Measurements from ENCODE around the gene CLTB.
A peak's percentile ranks its signal among the peaks of the same experiment; 100 is the strongest.

DNA sequence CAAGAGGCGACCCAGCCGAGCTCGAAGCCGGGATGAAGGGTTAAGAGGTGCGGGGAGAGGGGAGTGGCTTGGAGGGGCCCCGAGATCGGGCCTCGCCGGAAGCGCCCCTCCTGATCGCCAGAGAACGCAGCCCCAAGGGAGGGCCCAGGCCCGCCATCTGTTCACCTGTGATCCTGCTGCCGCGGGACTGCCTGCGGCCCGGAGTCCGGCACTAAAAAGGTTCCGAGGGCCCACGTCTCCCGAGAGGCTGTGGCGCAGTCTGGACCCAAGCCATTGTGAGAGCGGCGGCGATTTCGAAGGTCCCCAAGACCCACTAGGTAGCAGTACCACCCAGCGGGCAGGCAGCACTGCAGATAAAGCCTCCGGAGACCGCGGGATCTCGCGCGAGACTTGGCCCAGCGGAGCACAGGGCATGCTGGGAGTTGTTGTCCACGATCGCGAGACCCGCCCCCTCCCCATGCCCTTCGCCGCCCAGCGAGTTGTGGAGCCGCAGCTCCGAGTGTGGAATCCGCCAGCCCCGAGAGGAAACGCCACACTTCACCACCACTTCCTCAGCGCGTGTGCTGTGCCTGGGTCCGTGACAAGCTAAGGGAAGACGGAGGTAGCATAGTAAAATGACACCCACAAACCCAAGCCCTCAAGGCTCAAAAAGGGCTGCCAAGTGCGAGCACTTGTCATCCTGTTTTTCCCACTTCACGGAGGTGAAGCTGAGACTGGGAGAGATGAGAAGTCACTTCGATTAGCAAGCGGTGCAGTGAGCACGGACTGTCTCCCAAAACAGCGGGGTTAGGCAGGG, 54.7 kb downstream of the CLTB start, which contains the start of gene KIAA1191:
- TF ChIP-seq, protein P1, sequence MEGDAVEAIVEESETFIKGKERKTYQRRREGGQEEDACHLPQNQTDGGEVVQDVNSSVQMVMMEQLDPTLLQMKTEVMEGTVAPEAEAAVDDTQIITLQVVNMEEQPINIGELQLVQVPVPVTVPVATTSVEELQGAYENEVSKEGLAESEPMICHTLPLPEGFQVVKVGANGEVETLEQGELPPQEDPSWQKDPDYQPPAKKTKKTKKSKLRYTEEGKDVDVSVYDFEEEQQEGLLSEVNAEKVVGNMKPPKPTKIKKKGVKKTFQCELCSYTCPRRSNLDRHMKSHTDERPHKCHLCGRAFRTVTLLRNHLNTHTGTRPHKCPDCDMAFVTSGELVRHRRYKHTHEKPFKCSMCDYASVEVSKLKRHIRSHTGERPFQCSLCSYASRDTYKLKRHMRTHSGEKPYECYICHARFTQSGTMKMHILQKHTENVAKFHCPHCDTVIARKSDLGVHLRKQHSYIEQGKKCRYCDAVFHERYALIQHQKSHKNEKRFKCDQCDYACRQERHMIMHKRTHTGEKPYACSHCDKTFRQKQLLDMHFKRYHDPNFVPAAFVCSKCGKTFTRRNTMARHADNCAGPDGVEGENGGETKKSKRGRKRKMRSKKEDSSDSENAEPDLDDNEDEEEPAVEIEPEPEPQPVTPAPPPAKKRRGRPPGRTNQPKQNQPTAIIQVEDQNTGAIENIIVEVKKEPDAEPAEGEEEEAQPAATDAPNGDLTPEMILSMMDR (IDR thresholded peaks at IDR 0.05; ENCODE audit: low read depth, low read length): no peak
- TF ChIP-seq MYC (IDR thresholded peaks at IDR 0.05; ENCODE audit: low read depth, low read length): peak; percentile 52; the same call in 1 of the 2 replicates

All from NB4 (cell line).